HL-60 (cell line): ENCODE data around the gene FLYWCH1.
A peak's percentile ranks its signal among the peaks of the same experiment; 100 is the strongest.

Experiments
- DNase-seq, 2 experiments: peaks; one replicate each; pipeline ENCODE4 v3.0.0-alpha.2; 2010 to 2020; ENCODE audit warnings: low read depth in 1 of 2, low spot score in 1 of 2
- H3K27ac ChIP-seq: fragments of 250-450 bp; sonication (Bioruptor Pico); replicated peaks from 2 replicates; pipeline ENCODE4 v1.5.1; 2020; ENCODE audit warnings: mild to moderate bottlenecking, moderate library complexity
- H3K27me3 ChIP-seq: fragments of 250-450 bp; sonication (Bioruptor Pico); 2 replicates; pipeline ENCODE4 v1.5.1; 2021; ENCODE audit warnings: mild to moderate bottlenecking, moderate library complexity; ENCODE audit not compliant: insufficient read depth, poor library complexity, severe bottlenecking
- H3K4me3 ChIP-seq: replicated peaks from 2 replicates; pipeline ENCODE4 v1.5.1; 2011; ENCODE audit warnings: mild to moderate bottlenecking, control low read depth, low read length; ENCODE audit not compliant: insufficient read depth
- CTCF ChIP-seq: IDR thresholded peaks from one replicate; pipeline ENCODE4 v1.5.1; 2011; ENCODE audit warnings: low read length, control low read depth, inconsistent platforms; ENCODE audit not compliant: insufficient read depth
- GABPA ChIP-seq: IDR thresholded peaks from 2 replicates; pipeline ENCODE4 v1.6.1; 2012; ENCODE audit warnings: low read depth
- POLR2AphosphoS5 ChIP-seq: IDR thresholded peaks from 2 replicates; pipeline ENCODE4 v1.6.1; 2012; ENCODE audit warnings: low read depth
- REST ChIP-seq: IDR thresholded peaks from 2 replicates; pipeline ENCODE4 v1.6.1; 2012; ENCODE audit warnings: low read depth; ENCODE audit not compliant: insufficient replicate concordance
- SPI1 ChIP-seq: IDR thresholded peaks from 2 replicates; pipeline ENCODE4 v1.6.1; 2012; ENCODE audit warnings: low read depth, mild to moderate bottlenecking, borderline replicate concordance

The FLYWCH1 gene

GRCh38 chr16:2979669-2980226, 68.0 kb downstream of the FLYWCH1 start:
- TF ChIP-seq POLR2AphosphoS5 (no peak), REST (no peak), SPI1 (no peak)
- peak in 1 of 2 experiments; percentile 52 for DNase-seq
- peak overlapping the region; percentile 88 for H3K27ac ChIP-seq
- H3K27me3 ChIP-seq, result no peaks in the 10 kb centered on the region
- peak overlapping the region; percentile 85 for H3K4me3 ChIP-seq

- Histone ChIP-seq H3K27ac (peak within 1 kb of the TSS; percentile 88), H3K27me3 (no peaks in the 10 kb centered on the region), H3K4me3 (peak within 1 kb of the TSS; percentile 85)
- TF ChIP-seq GABPA (no peak), POLR2AphosphoS5 (peak; percentile 92), SPI1 (no peak), CTCF (no peak), REST (peak; percentile 28)
- DNase-seq, result peak; percentile 88 to 92
These were observed 68.8 kb downstream of the FLYWCH1 start, which contains the start of gene PKMYT1 for GRCh38 chr16:2980227-2981176. PKMYT1 (minus strand) TSS chr16:2980446; CDS start chr16:2979657, 789 bp downstream.

DNA sequence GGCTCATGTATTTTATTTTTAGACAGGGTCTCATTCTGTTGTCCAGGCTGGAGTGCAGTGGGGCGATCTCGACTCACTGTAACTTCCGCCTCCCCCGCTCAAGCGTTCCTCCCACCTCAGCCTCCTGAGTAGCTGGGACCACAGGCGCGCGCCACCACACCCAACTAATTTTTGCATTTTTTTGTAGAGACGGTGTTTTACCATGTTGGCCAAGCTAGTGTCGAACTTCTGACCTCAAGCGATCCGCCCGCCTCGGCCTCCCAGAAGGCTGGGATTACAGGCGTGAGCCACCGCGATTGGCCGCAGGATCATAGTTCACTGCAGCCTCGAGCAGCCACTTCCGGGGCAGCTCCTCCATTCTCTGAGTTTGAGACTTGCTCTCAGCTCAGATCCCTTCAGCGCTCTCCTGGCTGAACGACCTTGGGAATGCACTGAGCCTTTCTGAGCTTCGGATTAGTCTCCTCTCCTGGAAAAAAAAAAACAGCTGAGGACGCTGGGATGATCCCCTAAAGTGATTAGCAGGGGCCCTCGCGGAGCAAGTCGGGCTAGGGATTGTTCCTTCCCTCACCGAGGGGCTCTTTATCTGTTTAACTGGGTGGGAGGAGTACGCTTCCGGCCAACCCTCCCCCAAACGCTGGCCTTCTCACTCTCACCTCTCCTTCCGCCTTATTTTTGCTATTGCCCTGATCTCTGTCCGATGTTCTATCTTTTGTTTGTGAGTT, 69.6 kb downstream of the FLYWCH1 start:
- TF ChIP-seq CTCF (no peak), POLR2AphosphoS5 (no peak), SPI1 (no peak), GABPA (no peak), REST (no peak)
- DNase-seq, result no peak
- Histone ChIP-seq H3K4me3 (no peak overlapping the region; the same call in 1 of the 2 replicates), H3K27ac (peak overlapping the region; percentile 88), H3K27me3 (no peaks in the 10 kb centered on the region)
